GM18868 (cell line): Measurements from ENCODE around the gene KCNT1.

Source experiments
- ATAC-seq: cut with Tn5 transposase; IDR thresholded peaks from one replicate; pipeline ENCODE4 v1.9.1; 2021; ENCODE audit warnings: mild to moderate bottlenecking, moderate library complexity; ENCODE audit not compliant: unreplicated experiment

The KCNT1 gene

GRCh38 chr9:135744333-135745070 lies 42.5 kb downstream of the KCNT1 start:
- no peak for ATAC-seq

DNA sequence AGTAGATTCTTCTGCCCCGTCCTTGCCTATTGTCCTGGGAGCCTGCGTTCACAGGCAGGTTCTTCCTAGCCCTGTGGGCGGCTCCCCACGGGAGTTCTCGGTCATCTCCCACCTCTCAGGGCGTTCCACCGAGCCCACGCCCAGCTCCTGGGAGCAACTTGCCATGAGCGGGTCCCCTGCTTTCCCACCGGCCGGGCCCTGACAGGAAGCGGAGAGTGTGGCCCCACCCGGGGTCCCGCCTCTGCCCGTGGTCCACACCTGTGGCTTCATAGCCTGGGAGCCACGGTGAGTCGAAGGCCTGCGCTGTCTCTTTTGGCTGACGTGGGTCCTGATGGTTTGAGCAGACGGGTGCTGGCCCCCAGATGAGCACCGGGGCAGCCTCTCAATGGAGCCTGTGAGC lies 43.2 kb downstream of the KCNT1 start:
- ATAC-seq = no peak

DNA sequence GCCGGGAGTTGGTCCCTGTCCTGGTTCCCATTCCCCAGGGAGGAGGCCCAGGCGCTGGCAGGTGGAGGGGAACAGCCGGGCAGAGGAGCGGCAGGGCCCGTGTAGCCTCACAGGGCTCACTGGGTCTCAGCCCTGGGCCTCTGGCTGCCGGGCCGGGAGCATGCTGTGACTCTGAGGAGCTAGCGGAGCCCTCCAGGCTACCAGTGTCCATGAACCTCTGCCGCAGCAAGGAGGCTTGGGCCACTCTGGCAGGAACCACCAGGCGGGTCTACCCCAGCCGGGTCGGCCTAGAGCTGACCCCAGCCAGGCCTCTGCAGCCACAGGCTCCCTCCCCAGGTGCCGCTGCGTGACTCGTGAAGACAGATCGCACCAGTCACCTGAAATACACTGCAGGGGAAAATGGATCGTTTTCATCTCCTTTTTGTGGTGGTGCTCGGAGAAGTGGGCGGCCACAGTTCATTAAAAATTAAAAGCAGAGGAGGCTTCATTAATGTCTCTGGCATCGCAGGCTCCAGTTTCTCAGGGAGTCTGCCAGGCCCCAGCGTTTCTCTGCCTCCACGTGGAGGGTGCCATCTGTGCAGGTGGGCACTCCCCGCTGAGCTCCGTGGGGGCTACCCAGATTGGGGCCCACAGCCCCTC lies 43.8 kb downstream of the KCNT1 start:
- no peak for ATAC-seq

- ATAC-seq = no peak
These were observed 44.6 kb downstream of the KCNT1 start for GRCh38 chr9:135746565-135746964.

DNA sequence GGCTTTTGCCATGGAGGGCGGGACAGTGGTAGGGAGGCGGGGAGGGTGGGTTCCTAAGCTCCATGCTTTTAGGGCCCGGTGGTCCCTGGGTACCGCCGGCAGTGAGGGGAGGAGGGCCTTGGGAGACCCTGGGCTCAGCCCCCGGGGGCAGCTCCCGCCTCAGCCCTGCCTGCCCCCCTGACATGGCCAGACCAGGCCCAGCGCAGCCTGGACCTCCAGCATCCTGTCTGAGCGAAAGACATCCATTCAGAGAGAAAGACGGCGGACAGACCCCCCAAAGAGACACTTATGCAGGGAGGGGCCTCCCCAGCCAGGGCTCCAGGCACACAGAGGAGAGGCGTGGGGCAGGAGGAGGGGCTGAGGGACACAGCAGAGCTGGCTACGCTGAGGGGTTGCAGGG lies 45.3 kb downstream of the KCNT1 start:
- ATAC-seq = no peak

DNA sequence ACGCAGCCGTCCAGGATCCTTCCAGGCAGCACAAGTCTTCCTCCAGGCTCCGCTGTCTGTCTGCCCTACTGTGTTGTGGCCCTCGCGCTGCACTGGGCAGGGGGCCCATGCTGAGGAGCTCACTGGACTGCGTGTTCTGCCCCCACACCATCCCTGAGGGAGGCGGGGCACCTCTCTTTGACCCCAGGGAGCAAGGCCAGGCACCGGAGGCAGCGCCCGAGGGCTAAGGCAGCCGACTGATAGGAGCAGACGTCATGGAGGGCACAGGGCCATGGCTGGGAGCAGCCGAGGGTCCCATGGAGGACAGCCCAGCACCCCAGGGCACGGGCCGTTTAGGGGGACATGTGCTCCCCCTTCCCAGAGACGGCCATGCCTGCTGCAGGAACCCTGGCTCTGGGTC lies 46.7 kb downstream of the KCNT1 start:
- no peak for ATAC-seq

- ATAC-seq = no peak
These were observed 47.4 kb downstream of the KCNT1 start for GRCh38 chr9:135749171-135750045.

DNA sequence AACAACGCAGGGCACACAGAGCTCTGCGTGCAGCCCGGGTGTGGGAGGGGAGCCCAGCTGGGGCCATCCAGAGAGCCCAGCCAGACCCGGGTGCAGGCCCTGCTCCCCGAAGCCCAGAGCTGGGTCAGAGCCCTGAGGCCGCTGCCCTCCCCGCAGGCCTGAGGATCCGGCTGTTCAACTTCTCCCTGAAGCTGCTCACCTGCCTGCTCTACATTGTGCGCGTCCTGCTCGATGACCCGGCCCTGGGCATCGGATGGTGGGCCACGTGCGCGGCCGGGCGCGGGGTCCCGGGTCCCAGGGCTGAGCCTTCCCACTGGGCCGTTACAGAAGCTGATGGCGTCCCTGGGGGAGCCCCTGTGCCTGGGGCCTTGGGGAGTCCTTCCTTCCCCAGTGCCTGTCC lies 48.8 kb downstream of the KCNT1 start:
- no peak for ATAC-seq

- no peak for ATAC-seq
These were observed 49.5 kb downstream of the KCNT1 start for GRCh38 chr9:135751501-135751900.

GRCh38 chr9:135752281-135753204 lies 50.6 kb downstream of the KCNT1 start:
- no peak for ATAC-seq

DNA sequence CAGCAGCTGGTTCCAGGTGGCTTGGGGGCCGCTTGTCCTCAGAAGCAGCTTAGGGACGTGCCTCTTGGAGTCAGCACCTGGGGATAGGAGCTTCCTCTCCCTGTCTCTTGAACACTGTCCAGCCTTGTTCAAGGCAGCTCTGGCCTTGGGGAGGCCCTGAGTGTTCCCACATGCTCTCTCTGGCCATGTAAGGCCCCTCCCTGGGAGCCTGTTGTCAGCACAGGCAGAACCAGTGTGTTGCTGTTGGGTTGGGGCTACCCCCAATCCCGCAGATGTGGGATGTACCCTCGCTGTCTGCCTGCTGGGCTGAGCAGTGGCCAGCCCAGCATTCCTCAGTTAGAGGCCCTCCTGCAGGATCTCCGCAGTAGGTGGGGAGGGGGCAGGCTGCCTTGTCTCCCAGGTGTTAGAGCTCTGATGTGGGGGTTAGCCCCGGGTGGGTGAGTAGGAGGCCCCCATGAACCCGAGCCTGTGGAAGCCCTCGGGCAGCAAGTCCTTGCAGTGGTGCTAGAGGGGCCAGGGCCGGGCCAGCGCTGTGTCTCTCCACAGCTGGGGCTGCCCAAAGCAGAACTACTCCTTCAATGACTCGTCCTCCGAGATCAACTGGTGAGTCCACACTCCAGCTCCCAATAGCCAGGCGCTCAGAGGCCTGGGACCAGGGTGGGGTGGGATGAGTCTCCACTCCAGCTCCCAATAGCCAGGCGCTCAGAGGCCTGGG lies 51.6 kb downstream of the KCNT1 start:
- no peak for ATAC-seq

DNA sequence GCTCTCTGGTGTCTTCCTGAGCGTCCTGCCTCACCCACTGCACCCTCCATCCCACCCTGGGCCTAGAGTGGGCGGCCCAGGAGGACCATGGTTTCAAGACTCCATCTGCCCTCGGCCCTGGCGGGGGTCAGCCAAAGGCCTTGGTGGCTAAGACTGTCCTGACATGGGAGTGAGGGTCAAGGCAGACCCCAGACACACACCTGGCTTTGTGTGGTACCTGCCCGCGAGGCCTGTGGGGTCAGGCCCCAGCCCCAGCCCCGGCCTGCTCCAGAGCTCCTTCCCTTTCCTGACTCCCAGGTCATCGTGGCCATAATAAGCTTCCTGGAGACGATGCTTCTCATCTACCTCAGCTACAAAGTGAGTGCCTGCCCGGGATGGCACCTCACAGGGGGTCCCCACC lies 54.6 kb downstream of the KCNT1 start:
- ATAC-seq = no peak

DNA sequence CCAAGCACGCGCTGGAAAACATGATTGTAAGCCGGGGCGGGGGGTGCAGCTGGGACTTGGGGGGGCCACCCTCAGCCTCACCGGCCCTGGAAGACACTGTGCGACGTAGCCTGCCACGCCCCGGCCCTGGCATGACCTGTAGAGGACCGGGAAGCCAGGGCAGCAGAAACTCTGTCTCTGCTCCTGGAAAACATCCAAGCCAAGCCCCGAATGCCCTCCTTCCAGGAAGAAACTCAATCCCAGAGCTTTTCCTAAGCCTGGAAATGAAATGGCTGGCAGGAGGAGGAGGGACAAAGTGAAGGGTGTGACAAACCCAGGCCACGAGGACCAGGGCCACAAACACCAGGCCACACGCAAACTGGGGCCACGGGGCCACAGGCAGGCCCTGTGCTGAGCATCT lies 55.4 kb downstream of the KCNT1 start:
- no peak for ATAC-seq

GRCh38 chr9:135758056-135758455 lies 56.1 kb downstream of the KCNT1 start:
- ATAC-seq = no peak

GRCh38 chr9:135758870-135759269 lies 56.9 kb downstream of the KCNT1 start:
- no peak for ATAC-seq

- no peak for ATAC-seq
These were observed 57.8 kb downstream of the KCNT1 start for GRCh38 chr9:135759676-135760300.

DNA sequence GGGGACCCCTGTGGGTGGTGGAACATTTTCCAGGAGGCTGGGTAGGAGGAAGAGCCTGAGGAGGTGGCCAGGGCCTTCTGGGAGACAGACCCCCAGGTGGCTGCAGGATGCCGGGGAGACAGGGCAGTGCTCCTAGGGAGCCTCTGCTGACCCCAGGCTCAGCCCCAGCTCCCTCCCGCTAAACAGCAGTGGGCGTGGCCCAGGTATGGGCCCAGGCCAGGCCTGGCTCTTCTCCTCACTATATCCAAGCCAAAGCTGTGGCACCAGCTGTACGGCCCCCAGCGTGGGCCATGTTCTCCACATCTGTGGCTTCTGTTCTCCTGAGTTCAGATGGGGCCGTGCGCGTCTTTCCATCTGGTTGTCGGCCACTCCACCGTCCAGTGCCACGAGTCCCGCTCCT lies 58.5 kb downstream of the KCNT1 start:
- ATAC-seq = no peak

DNA sequence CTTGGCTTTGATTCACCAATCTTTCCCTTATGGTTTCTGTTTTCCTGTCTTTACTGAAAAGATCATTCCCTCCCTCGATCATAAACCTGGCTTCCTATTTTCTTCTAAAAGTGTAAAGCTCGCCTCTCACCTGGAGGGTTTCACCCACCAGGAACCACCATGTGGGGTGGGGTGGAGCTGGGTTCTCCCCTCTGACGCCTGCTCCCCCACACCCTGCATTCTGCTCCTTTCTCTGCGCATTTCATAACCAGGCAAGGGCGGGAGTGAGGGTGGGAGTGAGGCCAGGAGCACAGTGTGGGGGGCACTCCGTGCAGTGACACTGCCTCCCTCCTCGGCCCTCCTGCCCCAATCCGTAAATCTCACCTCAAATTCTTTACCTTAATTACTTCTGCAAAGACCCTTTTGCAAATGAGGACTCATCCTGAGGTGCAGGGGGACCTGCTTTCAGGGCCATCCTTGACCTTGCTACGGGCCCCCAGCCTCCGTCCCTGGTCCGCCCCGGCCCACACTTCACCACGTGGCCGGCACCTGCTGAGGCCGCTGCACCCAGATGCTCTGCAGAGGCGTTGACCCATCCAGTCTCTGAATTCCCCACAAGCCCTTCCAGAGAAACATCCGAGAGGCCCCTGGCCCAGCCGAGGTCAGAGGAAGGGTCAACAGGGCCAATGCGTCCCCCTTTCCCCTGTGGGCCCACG lies 59.3 kb downstream of the KCNT1 start:
- ATAC-seq = no peak

DNA sequence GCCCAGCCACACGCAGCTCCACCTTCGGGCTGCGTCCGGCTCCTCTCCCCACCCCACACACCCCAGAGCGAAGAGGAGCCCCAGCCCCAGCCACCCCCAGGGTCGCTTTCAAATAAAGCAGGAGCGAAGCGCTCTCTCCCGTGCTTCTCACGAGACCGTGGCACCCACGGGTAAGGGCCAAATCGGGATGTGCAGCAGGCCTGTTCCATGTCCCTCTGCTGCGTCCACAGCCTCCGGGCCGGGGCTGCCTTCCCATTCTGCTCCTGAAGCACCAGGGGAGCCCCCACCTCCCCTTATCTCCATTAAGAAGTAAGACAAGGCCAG lies 59.8 kb downstream of the KCNT1 start:
- ATAC-seq = no peak
